Stimulated activated CD8-positive, alpha-beta memory T cell treated with anti-CD3 and anti-CD28 coated beads, Interleukin-2, amount 100 ng/mL, for 1 hour (primary cell): ENCODE measurements around the gene SLC13A1.

Experiments
- DNase-seq, 2 donors: peaks; one replicate each; pipeline ENCODE4 v3.0.0-alpha.2; 2020; ENCODE audit warnings: low read depth in 2 of 2

Gene SLC13A1

DNA sequence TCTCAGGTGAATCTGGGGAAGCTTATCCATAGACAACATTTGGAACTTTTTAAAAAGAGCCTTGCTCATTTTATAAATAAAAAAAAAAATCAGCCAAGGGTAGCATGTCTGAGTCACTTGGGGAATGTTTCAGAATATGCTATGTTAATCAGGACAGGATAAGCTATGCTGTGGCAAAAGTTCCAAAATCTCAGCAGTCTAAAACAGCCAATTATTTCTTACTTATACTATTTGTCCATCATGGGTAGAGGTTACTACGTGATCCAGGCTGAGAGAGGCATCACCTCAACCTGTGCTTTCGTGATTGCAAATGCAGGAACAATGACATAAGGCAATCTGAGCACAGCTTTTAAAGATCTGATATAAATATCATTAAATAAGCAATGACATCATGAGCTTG, 6.5 kb downstream of the SLC13A1 start:
- no peak for DNase-seq

DNA sequence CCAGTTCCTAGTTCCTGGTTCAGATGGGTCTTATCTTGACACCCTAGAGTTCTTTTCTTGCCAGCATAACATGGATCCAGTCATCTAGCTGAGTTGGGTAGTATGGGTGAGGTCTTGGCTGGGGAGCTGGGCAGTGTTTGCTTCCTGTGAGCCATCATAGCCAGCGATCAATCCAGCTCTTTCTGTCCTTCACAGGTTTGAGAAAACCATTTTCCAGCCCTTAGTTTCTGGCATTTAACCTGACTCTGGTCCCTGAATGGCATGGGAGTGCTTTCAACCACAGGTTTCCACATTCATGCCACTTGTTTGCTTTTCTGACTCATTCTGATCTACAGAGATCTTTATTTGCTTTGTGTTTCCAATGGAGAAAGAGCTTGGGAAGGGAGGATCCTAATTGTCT, 8.6 kb downstream of the SLC13A1 start:
- no peak for DNase-seq

DNA sequence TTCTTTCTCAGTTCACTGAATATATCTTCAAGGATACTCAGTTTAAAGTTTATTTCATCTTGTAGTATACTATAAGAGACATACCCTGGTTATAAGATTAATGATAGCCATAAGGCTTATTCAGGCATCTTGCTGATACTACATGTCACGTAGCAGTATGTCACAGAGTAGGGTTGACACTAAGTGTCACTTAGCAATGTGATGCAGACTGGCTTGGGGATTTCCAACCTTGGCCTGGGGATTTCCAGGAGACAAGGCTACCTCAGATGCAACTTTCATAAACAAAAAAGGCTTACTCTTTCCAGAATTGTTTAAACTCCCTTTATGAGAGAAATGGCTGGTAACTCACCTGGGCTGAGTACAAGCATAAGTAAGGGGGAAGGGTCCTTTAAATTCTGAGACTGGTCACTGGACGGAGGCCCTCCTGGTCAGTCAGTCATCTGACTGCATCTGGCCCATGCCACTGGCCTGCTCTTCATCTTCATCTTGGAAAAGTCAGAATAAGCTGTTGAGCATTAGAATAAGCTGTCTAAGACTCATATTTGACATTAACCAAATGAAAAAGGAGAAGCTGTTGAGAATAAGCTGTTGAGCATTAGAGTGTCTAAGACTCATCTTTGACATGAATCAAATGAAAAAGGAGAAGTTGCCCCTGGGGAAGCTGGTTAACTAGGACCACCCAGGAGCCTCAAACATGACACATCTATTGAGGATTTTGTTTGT, 9.5 kb downstream of the SLC13A1 start:
- DNase-seq, result no peak

DNA sequence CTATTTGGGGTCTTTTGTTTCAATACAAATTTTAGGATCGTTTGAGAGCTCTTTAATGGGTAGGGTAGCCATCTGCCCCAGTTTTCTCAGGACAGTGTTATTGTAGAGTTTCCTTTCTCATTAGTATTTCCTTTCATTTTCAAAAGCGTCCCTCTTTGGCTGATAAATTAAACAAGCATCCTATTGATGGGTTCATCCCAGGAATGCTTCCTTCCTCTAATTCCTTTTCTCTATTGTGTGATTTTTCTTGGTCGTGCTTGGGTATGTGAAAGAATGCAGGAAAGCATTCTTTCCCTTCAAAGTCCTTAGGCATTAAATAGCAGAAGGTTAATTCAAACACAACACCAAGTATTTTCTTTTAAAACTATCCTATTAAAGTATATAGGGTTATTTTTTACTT, 14.0 kb downstream of the SLC13A1 start:
- DNase-seq, result no peak

- DNase-seq, result no peak
Observed at GRCh38 chr7:123184271-123184670, 15.5 kb downstream of the SLC13A1 start.

- DNase-seq, result no peak
Observed at GRCh38 chr7:123183431-123183830, 16.3 kb downstream of the SLC13A1 start.

- DNase-seq, result no peak
Observed at GRCh38 chr7:123177442-123177841, 22.3 kb downstream of the SLC13A1 start.

GRCh38 chr7:123170333-123171246, 29.2 kb downstream of the SLC13A1 start:
- no peak for DNase-seq

- DNase-seq, result no peak
Observed at GRCh38 chr7:123169065-123169464, 30.7 kb downstream of the SLC13A1 start.

GRCh38 chr7:123157606-123158005, 42.2 kb downstream of the SLC13A1 start:
- no peak for DNase-seq

DNA sequence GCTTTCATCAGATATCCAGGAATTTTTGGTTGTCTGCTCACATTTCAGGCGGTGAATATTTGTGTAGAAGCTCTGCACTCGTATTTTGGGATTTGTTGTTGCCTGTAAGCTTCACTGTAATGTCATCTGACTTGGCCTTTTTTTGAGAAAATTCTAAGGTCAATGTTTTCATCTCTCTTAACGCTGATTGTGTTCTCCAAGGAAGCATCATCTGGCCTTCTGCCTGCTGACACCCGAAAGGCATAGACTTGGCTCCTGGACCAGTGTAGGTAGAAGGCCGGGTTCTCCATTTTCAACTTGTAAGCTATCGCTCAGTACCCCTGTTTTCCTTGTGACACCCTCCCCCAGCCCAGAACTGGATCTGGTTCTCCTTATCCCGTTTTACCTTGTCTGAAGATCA, 44.2 kb downstream of the SLC13A1 start:
- DNase-seq, result no peak

DNA sequence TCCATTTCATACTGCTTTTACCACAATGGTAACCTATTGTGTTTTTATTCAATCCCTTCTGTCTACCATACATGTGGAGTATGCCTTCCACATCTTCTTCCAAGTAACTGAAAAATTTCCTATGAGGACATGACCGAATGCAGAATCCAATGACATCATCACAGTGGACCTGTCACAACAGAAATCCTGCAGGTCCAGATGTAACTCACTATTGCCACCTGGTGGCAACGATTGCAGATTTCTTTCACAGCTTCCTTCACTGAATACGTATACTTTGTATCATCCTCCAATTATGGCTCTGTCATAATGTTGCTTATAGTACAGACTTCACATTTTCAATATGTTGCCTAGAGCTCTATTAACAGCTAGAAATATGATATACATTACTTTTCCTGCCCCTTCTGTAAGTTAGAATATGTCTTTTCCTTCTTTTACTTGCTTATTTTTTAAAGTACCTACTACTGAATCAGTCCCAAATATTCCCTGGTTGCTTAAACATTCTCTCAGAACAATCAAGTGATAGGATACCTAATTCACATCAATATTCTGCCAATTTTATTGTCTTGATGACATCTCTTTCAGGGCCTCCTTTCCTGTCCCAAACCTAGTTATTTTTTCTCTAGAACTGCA, 45.4 kb downstream of the SLC13A1 start:
- no peak for DNase-seq

GRCh38 chr7:123151443-123151842, 48.3 kb downstream of the SLC13A1 start:
- DNase-seq, result no peak

- no peak for DNase-seq
Observed at GRCh38 chr7:123148813-123149212, 51.0 kb downstream of the SLC13A1 start.

DNA sequence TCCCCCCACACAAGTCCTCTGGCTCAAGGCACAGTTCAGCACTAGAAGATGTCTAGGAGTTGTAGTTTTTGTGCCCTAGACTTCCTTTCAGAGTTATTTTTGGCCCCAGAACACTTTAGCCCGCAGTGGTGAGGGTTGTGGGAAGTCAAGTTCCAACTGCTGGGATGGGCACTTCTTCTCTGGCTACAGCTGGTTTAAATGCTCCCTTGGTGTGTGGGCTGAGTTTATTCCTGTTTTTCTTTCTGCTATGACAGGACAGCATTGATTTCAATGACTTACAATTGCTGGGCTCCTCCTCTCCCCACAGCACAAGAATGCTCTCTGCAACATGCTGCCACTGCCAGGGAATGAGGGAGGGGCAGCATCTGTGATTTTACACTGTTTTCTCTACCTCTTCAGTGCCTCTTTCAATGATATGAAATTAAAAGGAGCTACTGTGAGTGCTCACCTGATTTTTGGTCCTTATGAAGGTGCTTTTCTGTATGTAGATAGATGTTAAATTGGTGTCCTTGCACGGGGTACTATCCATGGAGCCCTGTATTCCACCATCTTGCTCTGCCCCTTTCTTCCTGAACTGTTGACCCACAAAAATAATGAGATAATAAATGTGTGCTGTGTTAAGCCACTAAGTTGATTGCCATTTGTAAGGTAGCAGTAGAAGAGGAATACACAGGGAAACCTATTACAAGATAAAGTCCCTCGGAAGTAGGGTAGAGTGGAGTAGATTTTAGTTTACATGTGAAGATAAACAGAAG, 56.3 kb downstream of the SLC13A1 start:
- no peak for DNase-seq

DNA sequence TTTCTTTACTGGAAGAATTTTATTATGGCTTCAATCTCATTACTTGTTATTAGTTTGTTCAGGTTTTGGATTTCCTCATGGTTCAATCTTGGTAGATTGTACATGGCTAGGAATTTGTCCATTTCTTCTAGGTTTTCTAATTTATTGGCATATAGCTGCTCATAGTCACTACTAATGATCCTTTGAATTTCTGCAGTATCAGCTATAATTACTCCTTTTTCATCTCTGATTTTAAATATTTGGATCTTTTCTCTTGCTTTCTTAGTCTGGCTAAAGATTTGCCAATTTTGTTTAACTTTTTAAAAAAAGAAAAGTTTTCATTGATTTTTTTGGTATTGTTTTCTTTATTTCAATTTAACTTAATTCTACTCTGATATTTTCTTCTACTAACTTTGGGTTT, 59.2 kb downstream of the SLC13A1 start:
- no peak for DNase-seq

DNA sequence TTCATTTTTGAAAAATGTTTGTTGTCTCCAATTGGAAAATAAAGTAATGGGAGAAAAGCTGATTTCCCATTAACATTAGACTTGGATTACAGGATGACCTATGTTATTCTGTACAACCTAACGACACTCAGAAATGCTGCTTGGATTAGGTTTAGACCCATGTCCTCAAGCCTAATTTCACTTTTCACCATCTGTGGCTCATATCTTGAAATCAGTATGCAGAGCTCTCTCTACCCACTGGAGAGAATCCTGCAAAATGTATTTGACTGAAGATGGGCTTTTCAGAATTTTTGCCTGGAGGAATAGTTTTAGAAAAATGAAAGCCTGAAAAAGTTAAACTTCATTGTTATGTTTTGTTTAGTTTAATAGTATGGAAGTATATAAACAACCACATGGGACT, 63.8 kb downstream of the SLC13A1 start:
- DNase-seq, result no peak

GRCh38 chr7:123133924-123134323, 65.8 kb downstream of the SLC13A1 start:
- DNase-seq, result no peak

GRCh38 chr7:123131961-123132360, 67.8 kb downstream of the SLC13A1 start:
- no peak for DNase-seq

GRCh38 chr7:123131556-123131955, 68.2 kb downstream of the SLC13A1 start:
- DNase-seq, result no peak

DNA sequence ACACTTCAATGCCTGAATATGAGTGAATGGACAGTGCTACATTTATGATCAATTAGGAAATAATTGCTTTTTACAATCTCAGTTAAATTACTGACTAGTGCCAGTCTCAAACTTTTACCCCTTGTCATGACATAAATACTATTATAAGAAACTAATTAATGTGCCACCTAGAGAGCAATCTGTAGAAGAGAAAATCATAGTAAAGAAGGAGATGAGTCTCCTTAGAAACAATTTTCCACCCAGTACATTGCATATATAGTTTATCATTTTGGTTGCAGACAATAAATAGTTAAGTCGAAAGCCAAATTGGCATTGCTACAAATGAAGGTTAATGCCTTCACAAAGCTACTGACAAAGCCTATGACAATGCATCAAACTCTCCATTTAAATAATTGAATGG, 68.6 kb downstream of the SLC13A1 start:
- no peak for DNase-seq

DNA sequence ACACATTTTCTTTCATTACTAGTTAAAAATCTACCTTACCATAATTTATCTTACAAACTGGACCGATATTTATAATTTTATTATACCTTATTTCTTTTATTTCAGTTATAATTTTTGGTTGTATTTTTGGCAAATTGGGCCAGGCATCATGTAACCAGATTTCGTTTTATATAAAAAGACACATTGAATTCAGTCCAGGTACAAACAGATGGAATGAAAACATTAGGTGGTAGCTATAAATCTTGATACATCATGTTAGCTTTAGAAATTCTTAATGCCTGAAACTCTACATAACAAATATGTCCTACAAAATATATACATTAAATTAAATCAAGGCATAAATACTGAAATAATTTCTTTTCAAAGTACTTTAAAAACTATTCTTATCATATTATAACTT, 73.1 kb downstream of the SLC13A1 start:
- DNase-seq, result no peak
